Measurements from ENCODE around the gene WDR45B. TPM values are rescaled to one million over a fixed set of nuclear protein-coding genes. Genes with fewer than 3 reads are reported as not detected.

Gene WDR45B
- total RNA-seq, 1 experiment from 2014 or later = 132 TPM

GRCh38 chr17:82566129-82566960 is 81.9 kb downstream of the WDR45B start:
- H3K36me3 ChIP-seq (ENCODE audit: control insufficient read depth, insufficient read depth, low read length) = peaks cover 2% of the 10 kb centered on the region; the same call in 1 of the 2 replicates
- in situ Hi-C loops (cut with HindIII; ENCODE audit: low pct_unique_long_range_greater_than_20kb, low sequenced_read_pairs) (no loop called here), intact Hi-C loops (cut with micrococcal nuclease; ENCODE audit: unreplicated experiment) (no loop called here)
- peaks cover 3% of the 10 kb centered on the region; the same call in 1 of the 2 replicates for H3K4me1 ChIP-seq (ENCODE audit: control insufficient read depth, insufficient read depth, low read length)
- ATAC-seq = no peak; the same call in 1 of the 2 replicates
- ChIA-PET POLR2A (no interaction called here), CTCF (no interaction called here)
- no peak for DNase-seq (ENCODE audit: low read depth, low spot score)
- no peak for TF ChIP-seq POLR2AphosphoS5 (IDR thresholded peaks at IDR 0.05; ENCODE audit: low read depth, low read length)
- no peak for TF ChIP-seq CTCF (IDR thresholded peaks at IDR 0.05)
- no peak for TF ChIP-seq TCF7L2 (IDR thresholded peaks at IDR 0.05; ENCODE audit: low read depth, low read length)
- no peak for TF ChIP-seq SIN3A (IDR thresholded peaks at IDR 0.05; ENCODE audit: borderline replicate concordance, insufficient read depth, low read depth, low read length)
- no peak for TF ChIP-seq REST (IDR thresholded peaks at IDR 0.05; ENCODE audit: insufficient read depth in 1 of 2, low read depth in 2 of 2, low read length in 1 of 2)
- no TSS peak for BruUV-seq (replicated peaks)
- no peak overlapping the region for H3K27ac ChIP-seq (ENCODE audit: low read length)
- no peaks in the 10 kb centered on the region for H3K9me3 ChIP-seq (ENCODE audit: control insufficient read depth, insufficient read depth, low read depth, low read length)
- H3K27me3 ChIP-seq (ENCODE audit: control insufficient read depth, insufficient read depth, low read length) = no peaks in the 10 kb centered on the region
- H3K4me3 ChIP-seq (ENCODE audit: low read depth in 2 of 2, low read length in 2 of 2) = no peak overlapping the region

GRCh38 chr17:82565551-82565950 is 82.7 kb downstream of the WDR45B start:
- peaks cover 3% of the 10 kb centered on the region; the same call in 1 of the 2 replicates for H3K4me1 ChIP-seq (ENCODE audit: control insufficient read depth, insufficient read depth, low read length)
- POLR2A ChIA-PET = no interaction called here
- intact Hi-C loops (cut with micrococcal nuclease; ENCODE audit: unreplicated experiment) = no loop called here
- H3K9me3 ChIP-seq (ENCODE audit: control insufficient read depth, insufficient read depth, low read depth, low read length) = no peaks in the 10 kb centered on the region
- H3K27ac ChIP-seq (ENCODE audit: low read length) = no peak overlapping the region
- CTCF ChIA-PET = no interaction called here
- in situ Hi-C loops (cut with HindIII; ENCODE audit: low pct_unique_long_range_greater_than_20kb, low sequenced_read_pairs) = no loop called here
- no peaks in the 10 kb centered on the region for H3K27me3 ChIP-seq (ENCODE audit: control insufficient read depth, insufficient read depth, low read length)
- TF ChIP-seq REST (IDR thresholded peaks at IDR 0.05; ENCODE audit: insufficient read depth in 1 of 2, low read depth in 2 of 2, low read length in 1 of 2) (no peak), POLR2AphosphoS5 (IDR thresholded peaks at IDR 0.05; ENCODE audit: low read depth, low read length) (no peak), CTCF (IDR thresholded peaks at IDR 0.05) (no peak), SIN3A (IDR thresholded peaks at IDR 0.05; ENCODE audit: borderline replicate concordance, insufficient read depth, low read depth, low read length) (no peak), TCF7L2 (IDR thresholded peaks at IDR 0.05; ENCODE audit: low read depth, low read length) (no peak)
- DNase-seq (ENCODE audit: low read depth, low spot score) = no peak
- H3K4me3 ChIP-seq (ENCODE audit: low read depth in 2 of 2, low read length in 2 of 2) = no peak overlapping the region
- TSS peak; percentile 59 for BruUV-seq (replicated peaks)
- ATAC-seq = no peak
- peaks cover 2% of the 10 kb centered on the region; the same call in 1 of the 2 replicates for H3K36me3 ChIP-seq (ENCODE audit: control insufficient read depth, insufficient read depth, low read length)
